TTC549 (cell line): ENCODE data around the gene ZNF268.
"Not testable (repeated sequence)": the region's sequence is repeated elsewhere in the genome, so short reads cannot be mapped to it uniquely, and the experiment has no call there.

Source experiments
- FAIRE-seq: peaks from 2 replicates; lab custom pipeline; 2012; peaks lifted over from hg19 to GRCh38; lab: Jason Lieb, UNC

The ZNF268 gene

DNA sequence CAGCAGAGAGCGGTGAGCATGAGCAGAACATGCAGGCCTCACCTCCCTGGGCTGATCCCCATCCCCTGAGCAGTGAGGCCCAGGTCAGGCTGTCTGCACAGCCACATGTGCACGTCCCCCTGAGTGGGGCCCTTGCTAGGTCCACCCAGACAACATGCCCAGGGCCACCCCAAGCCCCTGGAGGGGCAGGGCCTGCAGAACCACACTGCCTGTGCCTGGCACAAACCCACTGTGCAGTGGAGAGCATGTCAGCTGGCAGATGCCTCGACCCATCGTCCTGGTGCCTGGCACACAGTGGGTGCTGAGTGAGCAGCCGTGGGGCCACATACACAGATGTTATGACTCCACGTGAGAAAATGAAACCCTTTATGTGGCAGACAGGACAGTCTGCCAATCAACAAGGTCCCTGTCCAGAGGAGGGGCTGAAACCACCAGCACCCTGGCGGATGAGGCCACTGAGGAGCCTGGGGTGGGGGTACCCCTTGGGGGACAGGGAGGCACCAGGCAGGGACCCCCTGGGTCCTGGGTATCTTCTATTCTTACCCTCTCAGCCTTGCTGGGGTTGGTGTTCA, 46.1 kb downstream of the ZNF268 start:
- no peak for FAIRE-seq

DNA sequence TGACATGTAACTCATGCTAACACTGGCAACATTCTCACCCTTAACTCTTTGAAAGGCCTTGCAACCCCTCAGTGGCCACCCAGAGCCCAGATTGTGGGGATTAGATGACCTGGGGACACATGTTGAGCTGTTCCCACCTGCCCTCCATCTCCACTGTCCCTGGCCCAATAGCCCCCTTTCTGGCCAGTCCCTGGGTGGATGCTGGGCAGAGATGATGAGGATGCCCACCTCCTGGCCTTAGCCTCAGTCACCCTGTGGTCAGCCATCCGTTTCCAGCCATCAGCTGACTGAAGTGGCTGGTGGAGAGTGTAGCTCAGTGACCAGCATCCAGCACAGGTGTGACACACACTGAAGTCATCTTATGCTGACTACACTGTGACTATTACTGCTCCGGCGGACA, 49.7 kb downstream of the ZNF268 start:
- no peak for FAIRE-seq

DNA sequence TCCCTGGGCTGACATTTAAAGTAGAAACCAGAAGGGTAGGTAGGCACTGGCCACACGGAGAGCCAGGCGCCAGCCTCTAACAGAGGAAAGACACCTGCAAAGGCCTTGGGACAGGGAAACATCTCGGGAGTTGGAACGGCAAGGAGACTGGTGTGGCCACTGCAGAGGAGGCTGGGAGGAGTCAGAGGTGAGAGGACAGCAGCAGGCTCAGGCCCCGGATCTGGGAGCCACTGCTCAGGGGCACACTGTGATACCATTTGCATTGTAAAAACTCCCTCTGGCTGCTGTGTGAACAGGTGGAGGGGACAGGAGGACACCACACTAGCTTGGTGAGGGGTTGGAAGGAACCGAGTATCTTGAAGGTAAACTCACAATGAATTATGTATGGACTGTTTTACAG, 51.7 kb downstream of the ZNF268 start:
- FAIRE-seq: no peak

DNA sequence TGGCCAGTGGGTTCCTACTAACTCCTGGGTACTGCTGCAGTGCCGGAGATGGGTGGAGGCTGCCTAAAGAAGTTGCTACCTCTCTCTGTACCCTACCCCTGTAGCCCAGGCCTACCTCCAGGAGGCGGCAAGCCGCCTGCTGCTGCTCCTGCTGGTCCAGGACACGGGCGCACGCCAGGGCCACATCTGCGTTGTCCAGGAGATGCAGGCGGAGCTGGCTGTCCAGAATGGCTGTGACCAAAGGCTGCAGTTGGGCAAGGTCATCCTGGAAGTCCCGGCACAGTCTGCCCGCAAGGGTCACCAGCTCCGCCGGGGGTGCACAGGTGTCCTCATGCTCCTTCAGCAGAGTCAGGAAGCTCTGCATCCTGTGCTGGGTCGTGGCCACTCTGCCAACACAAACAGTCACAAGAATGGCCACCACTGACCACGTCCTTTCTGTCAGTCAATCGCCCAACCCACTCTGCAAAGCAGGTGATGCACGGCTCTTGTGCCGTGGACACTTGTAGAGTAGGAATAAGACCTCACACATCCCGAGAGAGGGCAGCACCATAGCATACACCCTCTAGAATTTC, 52.8 kb downstream of the ZNF268 start:
- no peak for FAIRE-seq

DNA sequence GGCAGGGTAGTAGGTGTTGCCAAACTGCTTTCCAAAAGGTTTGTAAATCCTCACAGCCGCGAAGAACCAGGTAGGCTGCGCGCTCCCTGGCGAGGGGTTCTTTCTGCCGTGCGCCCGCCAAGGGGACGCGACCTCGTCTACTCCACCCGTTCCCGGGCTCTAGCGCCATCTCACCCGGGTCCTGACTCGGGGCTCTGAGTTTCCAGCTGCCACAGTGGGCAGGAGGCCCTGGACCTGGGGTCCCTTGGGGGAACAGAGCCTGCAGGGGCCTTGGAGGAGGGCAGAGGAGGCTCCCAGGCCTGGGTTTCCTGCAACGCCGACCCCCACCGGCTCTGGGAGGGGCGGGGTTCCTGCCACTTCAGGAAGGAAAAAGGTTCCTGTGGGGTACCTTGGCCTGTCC, 53.7 kb downstream of the ZNF268 start:
- no peak for FAIRE-seq

DNA sequence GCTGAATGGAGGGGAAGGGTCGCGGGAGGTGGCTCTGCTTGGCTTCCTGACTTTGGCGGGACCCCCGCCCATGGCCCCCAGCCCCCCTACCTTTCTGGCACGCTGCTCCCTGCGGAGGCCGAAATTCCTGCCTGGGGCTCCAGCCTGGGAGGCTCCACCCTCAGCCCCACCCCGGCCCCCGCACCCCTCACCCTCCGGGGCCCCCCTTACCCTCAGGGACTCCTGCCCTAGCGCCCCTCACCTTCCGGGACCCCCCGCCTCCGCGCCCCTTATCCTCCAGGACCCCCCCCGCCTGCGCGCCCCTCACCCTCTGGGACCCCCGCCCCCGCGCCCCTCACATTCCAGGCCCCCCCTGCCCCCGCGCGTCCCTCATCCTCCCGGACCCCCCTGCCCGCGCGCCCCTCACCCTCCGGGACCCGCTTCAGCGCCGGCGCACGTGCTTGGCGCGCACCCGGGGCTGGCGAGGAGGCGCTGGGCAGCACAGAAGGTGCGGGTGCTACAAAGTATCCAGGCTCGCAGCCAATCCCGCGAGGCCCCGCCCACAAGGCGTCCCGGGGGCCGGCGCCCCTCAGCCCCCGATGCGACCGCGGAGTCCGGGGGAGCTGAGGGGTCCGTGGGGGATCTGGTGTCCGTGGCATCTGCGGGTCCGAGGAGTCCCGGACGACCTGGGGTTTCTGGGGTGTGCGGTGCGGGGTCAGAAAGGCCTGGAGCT, 54.3 kb downstream of the ZNF268 start, which contains the start of gene ANHX:
Gene ANHX, minus strand, starts transcription at position 477 of the 712 bp plus-strand sequence. CDS start 1,521 bp downstream, outside the sequence.
- no peak for FAIRE-seq

DNA sequence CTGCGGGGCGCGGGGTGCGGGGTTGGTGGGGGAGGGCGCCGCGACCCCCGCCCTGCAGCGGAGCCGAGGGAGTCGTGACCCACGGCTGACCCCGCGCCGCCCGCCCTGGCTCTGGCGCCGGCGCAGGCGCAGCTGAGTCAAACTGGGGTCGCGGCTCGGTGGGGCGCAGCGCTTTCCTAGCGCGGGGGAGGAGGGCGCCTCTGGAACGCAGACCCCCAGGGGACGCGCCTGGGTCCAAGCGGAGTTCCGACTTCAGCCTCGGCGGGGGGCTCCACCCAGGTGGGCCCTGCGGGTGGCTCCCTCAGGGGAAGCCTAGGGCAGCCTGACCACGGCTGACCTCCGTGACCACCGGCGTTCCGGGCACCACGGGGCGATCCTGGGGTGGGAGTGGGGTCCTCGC, 54.8 kb downstream of the ZNF268 start:
- FAIRE-seq: no peak

DNA sequence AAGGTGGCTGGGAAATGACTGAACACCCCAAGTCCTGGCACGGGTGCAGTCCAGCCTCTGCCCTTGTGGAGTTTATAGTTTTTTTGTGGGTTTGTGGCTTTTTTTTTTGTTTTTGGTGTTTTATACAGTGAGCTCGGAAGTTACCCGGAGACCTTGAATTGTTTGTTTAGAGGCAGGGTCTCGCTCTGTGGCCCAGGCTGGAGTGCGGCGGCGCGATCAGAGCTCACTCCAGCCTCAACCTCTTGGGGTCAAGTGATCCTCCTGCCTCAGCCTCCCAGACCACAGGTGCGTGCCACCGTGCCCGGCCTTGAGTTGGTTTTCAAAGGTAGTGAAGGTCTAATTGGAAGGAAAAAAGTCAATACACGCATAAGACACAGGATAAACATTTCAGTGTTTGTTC, 55.3 kb downstream of the ZNF268 start:
- FAIRE-seq: no peak

DNA sequence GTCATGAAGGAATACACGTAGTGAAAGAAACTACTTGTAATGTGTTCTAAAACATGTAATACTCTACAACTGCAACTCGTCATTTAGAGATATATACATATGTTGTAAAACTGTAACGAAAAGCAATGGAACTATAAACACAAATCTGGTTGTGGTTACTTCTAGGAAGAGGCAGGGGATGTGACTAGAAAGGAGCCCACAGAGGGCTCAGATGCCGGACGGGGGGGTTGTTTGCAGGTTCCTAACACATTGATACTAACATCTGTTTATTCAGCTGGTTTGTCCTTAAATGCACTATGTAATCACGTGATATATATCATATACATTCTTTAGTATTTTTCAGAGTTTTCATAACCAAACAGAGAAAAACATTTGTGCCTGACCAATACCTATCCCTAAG, 70.4 kb downstream of the ZNF268 start:
- no peak for FAIRE-seq

DNA sequence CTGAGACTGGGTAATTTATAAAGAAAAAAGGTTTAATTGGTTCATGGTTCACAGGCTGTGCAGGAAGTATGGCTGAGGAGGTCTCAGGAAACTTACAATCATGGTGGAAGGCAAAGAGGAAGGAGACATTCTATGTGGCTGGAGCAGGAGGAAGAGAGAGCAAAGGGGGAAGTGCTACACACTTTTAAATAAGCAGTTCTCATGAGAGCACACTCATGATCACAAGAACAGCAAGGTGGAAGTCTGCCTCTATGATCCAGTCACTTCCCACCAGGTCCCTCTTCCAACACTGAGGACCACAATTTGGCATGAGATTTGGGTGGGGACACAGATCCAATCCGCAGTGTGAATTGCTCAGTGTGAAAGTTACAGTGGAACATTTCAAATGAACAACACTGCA, 74.5 kb downstream of the ZNF268 start:
- FAIRE-seq: not testable (repeated sequence)

DNA sequence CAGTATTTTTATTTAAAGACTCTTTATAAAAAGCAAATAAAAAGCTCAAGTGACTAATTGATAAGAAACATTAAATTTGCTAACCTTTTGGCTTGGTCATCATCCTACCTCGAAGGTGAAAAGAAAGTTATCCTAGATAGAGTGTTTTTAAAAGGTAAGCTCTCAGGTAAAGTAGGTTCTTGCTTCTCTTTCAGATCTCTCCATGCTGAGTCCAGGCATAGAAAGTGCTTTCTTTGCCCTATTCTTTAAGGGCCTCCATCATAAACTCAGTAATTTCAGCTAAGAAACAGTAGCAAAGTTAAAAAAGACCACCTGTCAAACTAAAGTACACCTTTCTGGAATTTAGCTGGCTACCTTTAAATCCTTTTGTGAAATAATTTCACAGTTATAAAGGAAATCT, 75.0 kb downstream of the ZNF268 start:
- FAIRE-seq: no peak

DNA sequence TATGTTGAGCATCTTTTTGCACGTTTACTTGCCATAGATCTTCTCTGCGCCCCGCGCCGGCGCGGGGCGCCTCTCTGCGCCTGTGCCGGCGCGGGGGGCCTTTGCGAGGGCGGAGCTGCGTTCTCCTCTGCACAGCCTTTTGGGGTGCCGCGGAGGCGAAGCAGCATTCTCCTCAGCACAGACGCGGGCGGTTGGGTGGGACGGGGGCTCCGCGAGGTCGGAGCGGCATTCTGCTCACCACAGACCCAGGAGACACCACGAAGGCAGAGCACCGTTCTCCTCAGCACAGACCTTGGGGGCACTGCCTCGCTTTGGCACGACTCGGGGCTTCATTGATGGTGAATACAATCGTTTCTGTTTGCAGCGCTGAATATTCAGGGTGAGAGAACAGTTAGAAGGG, 82.9 kb downstream of the ZNF268 start:
- no peak for FAIRE-seq
